Hepatocyte (in vitro differentiated cells): ENCODE results near the gene TNFRSF13B. TPM values are rescaled to one million over a fixed set of nuclear protein-coding genes. Genes with fewer than 3 reads are reported as not detected.
"Not testable (repeated sequence)": the region's sequence is repeated elsewhere in the genome, so short reads cannot be mapped to it uniquely, and the experiment has no call there.

ENCODE experiments used
- DNase-seq: peaks from one replicate; pipeline ENCODE4 v3.0.0-alpha.2; 2016; ENCODE audit warnings: low spot score
- H2AFZ ChIP-seq: fragments of 200-600 bp; sonication (generic); 2 replicates; pipeline ENCODE4 v1.6.0; 2016; ENCODE audit warnings: antibody characterized with exemption, mild to moderate bottlenecking
- H3K27ac ChIP-seq: fragments of 200-600 bp; sonication (generic); 2 replicates; pipeline ENCODE4 v1.5.1; 2016; ENCODE audit warnings: mild to moderate bottlenecking
- H3K27me3 ChIP-seq: fragments of 200-600 bp; sonication (generic); 2 replicates; pipeline ENCODE4 v1.6.1; 2016
- H3K36me3 ChIP-seq: fragments of 200-600 bp; sonication (generic); replicated peaks from 2 replicates; pipeline ENCODE4 v1.5.1; 2016; ENCODE audit warnings: low read depth; ENCODE audit not compliant: insufficient read depth
- H3K4me1 ChIP-seq: fragments of 200-600 bp; sonication (generic); 2 replicates; pipeline ENCODE4 v1.5.1; 2016; ENCODE audit warnings: mild to moderate bottlenecking, moderate library complexity; ENCODE audit not compliant: insufficient read depth
- H3K4me2 ChIP-seq: fragments of 200-600 bp; sonication (generic); 2 replicates; pipeline ENCODE4 v1.6.0; 2016
- H3K4me3 ChIP-seq: fragments of 200-600 bp; sonication (generic); 2 replicates; pipeline ENCODE4 v1.5.1; 2016; ENCODE audit warnings: mild to moderate bottlenecking
- H3K79me2 ChIP-seq: fragments of 200-600 bp; sonication (generic); 2 replicates; pipeline ENCODE4 v1.6.0; 2017; ENCODE audit warnings: mild to moderate bottlenecking
- H3K9me2 ChIP-seq: fragments of 200-600 bp; sonication (generic); replicated peaks from 2 replicates; pipeline ENCODE4 v1.6.0; 2017; ENCODE audit warnings: mild to moderate bottlenecking; ENCODE audit not compliant: insufficient read depth
- H3K9me3 ChIP-seq: fragments of 200-600 bp; sonication (generic); 2 replicates; pipeline ENCODE4 v1.5.1; 2016; ENCODE audit warnings: low read depth, mild to moderate bottlenecking
- H4K20me1 ChIP-seq: fragments of 200-600 bp; sonication (generic); 2 replicates; pipeline ENCODE4 v1.6.0; 2016; ENCODE audit warnings: mild to moderate bottlenecking; ENCODE audit not compliant: insufficient read depth, poor library complexity, severe bottlenecking
- CTCF ChIP-seq: fragments of 200-600 bp; sonication (generic); IDR thresholded peaks from 2 replicates; pipeline ENCODE4 v1.5.1; 2016; ENCODE audit warnings: antibody characterized with exemption, mild to moderate bottlenecking; ENCODE audit not compliant: poor library complexity
- EZH2 ChIP-seq: fragments of 200-600 bp; sonication (generic); IDR thresholded peaks from 2 replicates; pipeline ENCODE4 v1.6.1; 2016; ENCODE audit warnings: antibody characterized with exemption, mild to moderate bottlenecking, borderline replicate concordance
- EZH2phosphoT487 ChIP-seq: fragments of 200-600 bp; sonication (generic); IDR thresholded peaks from one replicate; pipeline ENCODE4 v1.6.1; 2018; ENCODE audit warnings: antibody characterized with exemption, mild to moderate bottlenecking, low read depth, moderate library complexity; ENCODE audit not compliant: unreplicated experiment, severe bottlenecking
- WGBS: methylation state at CpG from one replicate; pipeline ENCODE4 v1.1.6; 2016; ENCODE audit warnings: low lambda C conversion rate; ENCODE audit errors: missing lambda C conversion rate; 5-methylcytosine and 5-hydroxymethylcytosine counted together
- polyA plus RNA-seq: library from polyadenylated mRNA; unstranded; fragments of >200 nt; fragmentation: Nextera tagmentation; extraction: Ambion mirVana; gene quantifications from 2 replicates; pipeline ENCODE4 v1.2.1, GENCODE V29; 2016
- total RNA-seq: library from RNA; depleted of rRNA; stranded (reverse); fragments of >200 nt; gene quantifications from 2 replicates; pipeline ENCODE4 v1.2.3, GENCODE V29; 2014

TNFRSF13B gene
- total and polyA plus RNA-seq, 2 experiments from 2014 or later = not detected

- Histone ChIP-seq H3K4me3 (no peak overlapping the region), H3K27ac (peak overlapping the region; percentile 95), H3K36me3 (no peaks in the 10 kb centered on the region), H2AFZ (no peak overlapping the region), H3K4me1 (peaks cover 40% of the 10 kb centered on the region), H3K79me2 (no peaks in the 10 kb centered on the region), H3K9me3 (no peaks in the 10 kb centered on the region), H4K20me1 (no peaks in the 10 kb centered on the region), H3K4me2 (no peak overlapping the region), H3K9me2 (no peaks in the 10 kb centered on the region), H3K27me3 (no peaks in the 10 kb centered on the region)
- DNase-seq = no peak
- WGBS = 87% methylated on average over 11 of the region's 11 CpGs
- TF ChIP-seq EZH2phosphoT487 (no peak), EZH2 (no peak), CTCF (no peak)
Observed at GRCh38 chr17:17018021-17018441, 46.1 kb upstream of the TNFRSF13B start.

- WGBS = 90% methylated on average over 8 of the region's 8 CpGs
- TF ChIP-seq EZH2phosphoT487 (no peak), CTCF (no peak), EZH2 (no peak)
- H3K9me3 ChIP-seq = no peaks in the 10 kb centered on the region
- no peak for DNase-seq
- peaks cover 35% of the 10 kb centered on the region for H3K4me1 ChIP-seq
- peak overlapping the region; percentile 95 for H3K27ac ChIP-seq
- H3K27me3 ChIP-seq = no peaks in the 10 kb centered on the region
- H3K4me3 ChIP-seq = no peak overlapping the region
- no peak overlapping the region for H2AFZ ChIP-seq
- H3K79me2 ChIP-seq = no peaks in the 10 kb centered on the region
- no peaks in the 10 kb centered on the region for H3K9me2 ChIP-seq
- no peaks in the 10 kb centered on the region for H3K36me3 ChIP-seq
- H3K4me2 ChIP-seq = no peak overlapping the region
- H4K20me1 ChIP-seq = no peaks in the 10 kb centered on the region
Observed at GRCh38 chr17:17017343-17018014, 45.6 kb upstream of the TNFRSF13B start.

GRCh38 chr17:17016199-17017197, 44.6 kb upstream of the TNFRSF13B start:
- WGBS = 88% methylated on average over 8 of the region's 8 CpGs
- Histone ChIP-seq H3K4me1 (peaks cover 26% of the 10 kb centered on the region), H3K27ac (peak overlapping the region; percentile 45)
- H3K27me3 ChIP-seq, DNase-seq, H2AFZ ChIP-seq, H3K9me3 ChIP-seq, H3K79me2 ChIP-seq, H3K4me2 ChIP-seq, H3K36me3 ChIP-seq, H4K20me1 ChIP-seq, H3K4me3 ChIP-seq, H3K9me2 ChIP-seq: not testable (repeated sequence)

- Histone ChIP-seq H3K4me2 (no peak overlapping the region), H3K79me2 (no peaks in the 10 kb centered on the region), H3K27me3 (no peaks in the 10 kb centered on the region), H3K36me3 (no peaks in the 10 kb centered on the region), H3K4me3 (no peak overlapping the region), H3K9me3 (no peaks in the 10 kb centered on the region), H3K27ac (no peak overlapping the region), H4K20me1 (no peaks in the 10 kb centered on the region), H3K9me2 (no peaks in the 10 kb centered on the region), H3K4me1 (peaks cover 16% of the 10 kb centered on the region), H2AFZ (no peak overlapping the region)
- no peak for TF ChIP-seq EZH2phosphoT487
- no peak for TF ChIP-seq EZH2
- no peak for TF ChIP-seq CTCF
- no peak for DNase-seq
- WGBS = 89% methylated on average over 6 of the region's 6 CpGs
Observed at GRCh38 chr17:17015230-17015629, 43.3 kb upstream of the TNFRSF13B start.

DNA sequence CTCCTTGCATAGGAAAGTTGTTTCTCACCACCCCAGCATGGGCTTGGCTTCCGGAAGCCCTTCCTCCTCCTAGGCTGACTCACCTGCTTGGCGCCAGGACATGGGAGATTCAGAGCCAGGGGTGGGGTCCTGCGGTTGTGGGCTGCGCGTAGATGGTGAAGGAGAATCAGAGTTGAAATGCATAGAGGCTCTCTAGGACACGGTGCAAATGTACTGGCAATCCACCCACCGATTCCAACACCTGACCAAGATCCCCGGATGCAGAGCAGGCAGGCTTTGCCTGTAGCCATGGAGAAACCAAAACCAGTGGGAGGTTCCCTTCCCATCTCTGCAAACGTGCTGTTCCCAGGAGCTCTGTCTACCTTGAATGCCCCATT, 42.8 kb upstream of the TNFRSF13B start:
- H3K79me2 ChIP-seq, H3K27me3 ChIP-seq, H3K4me2 ChIP-seq, DNase-seq, H3K9me2 ChIP-seq, H2AFZ ChIP-seq, H3K9me3 ChIP-seq, H3K27ac ChIP-seq, H4K20me1 ChIP-seq, H3K4me3 ChIP-seq, H3K36me3 ChIP-seq: not testable (repeated sequence)
- H3K4me1 ChIP-seq = peaks cover 16% of the 10 kb centered on the region
- 85% methylated on average over 9 of the region's 9 CpGs for WGBS
